ENCODE measurements around the gene KDM5A.

Gene KDM5A

GRCh38 chr12:269191-269590, 119.9 kb downstream of the KDM5A start:
- no peak overlapping the region for H2AFZ ChIP-seq
- no peak overlapping the region for H3K4me3 ChIP-seq (ENCODE audit: low read depth, low read length)
- H3K27ac ChIP-seq, result no peak overlapping the region
- no peaks in the 10 kb centered on the region for H3K36me3 ChIP-seq (ENCODE audit: control insufficient read depth, insufficient read depth, low read length)
- H3K27me3 ChIP-seq (ENCODE audit: control insufficient read depth, insufficient read depth, low read length), result no peaks in the 10 kb centered on the region
- no peak overlapping the region for H3K4me2 ChIP-seq (ENCODE audit: low read length)
- peaks cover 10% of the 10 kb centered on the region for H3K4me1 ChIP-seq
- TF ChIP-seq CTCF (IDR thresholded peaks at IDR 0.05), result no peak
- H3K9ac ChIP-seq, result no peak overlapping the region
- H3K9me3 ChIP-seq (ENCODE audit: control insufficient read depth, low read length), result no peaks in the 10 kb centered on the region
- no peaks in the 10 kb centered on the region for H3K79me2 ChIP-seq

- no peaks in the 10 kb centered on the region for H3K9me3 ChIP-seq (ENCODE audit: control insufficient read depth, low read length)
- no peak for TF ChIP-seq CTCF (IDR thresholded peaks at IDR 0.05)
Measured at GRCh38 chr12:268483-268840, 120.7 kb downstream of the KDM5A start.

GRCh38 chr12:267581-268482, 121.3 kb downstream of the KDM5A start:
- no peaks in the 10 kb centered on the region for H3K27me3 ChIP-seq (ENCODE audit: control insufficient read depth, insufficient read depth, low read length)
- no peaks in the 10 kb centered on the region for H3K36me3 ChIP-seq (ENCODE audit: control insufficient read depth, insufficient read depth, low read length)
- H2AFZ ChIP-seq, result peak overlapping the region; percentile 35
- no peak overlapping the region for H3K4me3 ChIP-seq (ENCODE audit: low read depth, low read length)
- H3K27ac ChIP-seq, result no peak overlapping the region
- H3K4me1 ChIP-seq, result peaks cover 10% of the 10 kb centered on the region
- TF ChIP-seq CTCF (IDR thresholded peaks at IDR 0.05), result no peak
- H3K9ac ChIP-seq, result no peak overlapping the region
- H3K9me3 ChIP-seq (ENCODE audit: control insufficient read depth, low read length), result no peaks in the 10 kb centered on the region
- H3K4me2 ChIP-seq (ENCODE audit: low read length), result no peak overlapping the region
- H3K79me2 ChIP-seq, result no peaks in the 10 kb centered on the region

More at GRCh38 chr12:268483-268840, 120.7 kb downstream of the KDM5A start:
- Histone ChIP-seq H3K4me1 (peaks cover 10% of the 10 kb centered on the region), H3K27me3 (ENCODE audit: control insufficient read depth, insufficient read depth, low read length) (no peaks in the 10 kb centered on the region), H3K36me3 (ENCODE audit: control insufficient read depth, insufficient read depth, low read length) (no peaks in the 10 kb centered on the region), H3K9ac (no peak overlapping the region), H2AFZ (peak overlapping the region; percentile 35), H3K79me2 (no peaks in the 10 kb centered on the region), H3K4me2 (ENCODE audit: low read length) (no peak overlapping the region), H3K4me3 (ENCODE audit: low read depth, low read length) (no peak overlapping the region), H3K27ac (no peak overlapping the region)

GRCh38 chr12:265096-265495, 124.0 kb downstream of the KDM5A start:
- H3K9me3 ChIP-seq (ENCODE audit: control insufficient read depth, low read length), result no peaks in the 10 kb centered on the region
- H3K9ac ChIP-seq, result no peak overlapping the region
- peaks cover 13% of the 10 kb centered on the region for H3K4me1 ChIP-seq
- no peak overlapping the region for H3K4me2 ChIP-seq (ENCODE audit: low read length)
- no peak overlapping the region for H3K27ac ChIP-seq
- no peak overlapping the region for H3K4me3 ChIP-seq (ENCODE audit: low read depth, low read length)
- TF ChIP-seq CTCF (IDR thresholded peaks at IDR 0.05), result no peak
- H3K27me3 ChIP-seq (ENCODE audit: control insufficient read depth, insufficient read depth, low read length), result no peaks in the 10 kb centered on the region
- H3K36me3 ChIP-seq (ENCODE audit: control insufficient read depth, insufficient read depth, low read length), result no peaks in the 10 kb centered on the region
- H3K79me2 ChIP-seq, result no peaks in the 10 kb centered on the region
- H2AFZ ChIP-seq, result no peak overlapping the region

- no peak for TF ChIP-seq CTCF (IDR thresholded peaks at IDR 0.05)
- H3K27ac ChIP-seq, result no peak overlapping the region
- no peak overlapping the region for H2AFZ ChIP-seq
Measured at GRCh38 chr12:264269-264668, 124.9 kb downstream of the KDM5A start.

More at GRCh38 chr12:264269-264668, 124.9 kb downstream of the KDM5A start:
- H3K27me3 ChIP-seq (ENCODE audit: control insufficient read depth, insufficient read depth, low read length), result no peaks in the 10 kb centered on the region
- H3K4me3 ChIP-seq (ENCODE audit: low read depth, low read length), result no peak overlapping the region
- no peaks in the 10 kb centered on the region for H3K9me3 ChIP-seq (ENCODE audit: control insufficient read depth, low read length)
- H3K4me2 ChIP-seq (ENCODE audit: low read length), result no peak overlapping the region
- peaks cover 13% of the 10 kb centered on the region for H3K4me1 ChIP-seq
- H3K36me3 ChIP-seq (ENCODE audit: control insufficient read depth, insufficient read depth, low read length), result no peaks in the 10 kb centered on the region
- H3K79me2 ChIP-seq, result no peaks in the 10 kb centered on the region
- no peak overlapping the region for H3K9ac ChIP-seq
